Measurements from ENCODE around the gene HES5. TPM values are rescaled to one million over a fixed set of nuclear protein-coding genes. Genes with fewer than 3 reads are reported as not detected.

Gene HES5, protein sequence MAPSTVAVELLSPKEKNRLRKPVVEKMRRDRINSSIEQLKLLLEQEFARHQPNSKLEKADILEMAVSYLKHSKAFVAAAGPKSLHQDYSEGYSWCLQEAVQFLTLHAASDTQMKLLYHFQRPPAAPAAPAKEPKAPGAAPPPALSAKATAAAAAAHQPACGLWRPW
- total RNA-seq (ENCODE audit: low replicate concordance) = not detected in 2 replicates

DNA sequence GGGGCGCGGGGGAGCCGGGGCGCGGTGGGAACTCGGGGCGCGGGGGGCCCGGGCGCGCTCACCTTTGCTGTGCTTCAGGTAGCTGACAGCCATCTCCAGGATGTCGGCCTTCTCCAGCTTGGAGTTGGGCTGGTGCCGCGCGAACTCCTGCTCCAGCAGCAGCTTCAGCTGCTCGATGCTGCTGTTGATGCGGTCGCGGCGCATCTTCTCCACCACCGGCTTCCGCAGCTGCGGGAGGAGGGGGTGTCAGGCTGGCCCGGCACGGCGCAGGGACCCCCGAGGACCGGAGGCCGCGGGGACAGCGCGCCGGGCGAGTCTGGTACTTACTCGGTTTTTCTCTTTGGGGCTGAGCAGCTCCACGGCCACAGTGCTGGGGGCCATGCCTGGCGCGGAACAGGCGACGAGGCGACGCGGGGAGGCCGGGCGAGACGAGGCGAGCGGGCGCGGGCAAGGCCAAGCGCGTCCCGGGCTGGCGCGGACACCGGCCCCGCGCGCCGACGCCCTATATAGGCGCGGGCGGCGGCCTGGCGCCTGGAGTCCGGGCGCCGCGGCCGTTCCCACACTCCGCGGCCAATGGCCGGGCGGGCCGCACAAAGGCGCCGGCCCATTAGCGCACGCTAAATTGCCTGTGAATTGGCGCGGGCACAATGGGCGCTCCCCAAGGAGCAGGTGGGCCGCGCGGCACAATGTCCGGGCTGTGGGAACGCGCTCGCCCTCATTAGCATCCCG is at the start of gene HES5:
TSS of gene HES5 (minus strand) at position 480 of the 729 bp plus-strand sequence. CDS start at position 381, 99 bp downstream.

DNA sequence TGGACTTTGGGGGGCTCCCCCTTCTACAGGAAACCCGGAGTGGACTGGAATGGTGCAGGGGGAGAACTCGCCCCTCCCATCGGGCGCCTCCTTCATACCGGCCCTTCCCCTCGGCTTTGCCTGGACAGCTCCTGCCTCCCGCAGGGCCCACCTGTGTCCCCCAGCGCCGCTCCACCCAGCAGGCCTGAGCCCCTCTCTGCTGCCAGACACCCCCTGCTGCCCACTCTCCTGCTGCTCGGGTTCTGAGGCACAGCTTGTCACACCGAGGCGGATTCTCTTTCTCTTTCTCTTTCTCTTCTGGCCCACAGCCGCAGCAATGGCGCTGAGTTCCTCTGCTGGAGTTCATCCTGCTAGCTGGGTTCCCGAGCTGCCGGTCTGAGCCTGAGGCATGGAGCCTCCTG is 26.2 kb upstream of the HES5 start, which contains the start of gene TNFRSF14:
TSS of gene TNFRSF14 (plus strand) at position 95 of the 401 bp plus-strand sequence. CDS start at position 389, 294 bp downstream.

DNA sequence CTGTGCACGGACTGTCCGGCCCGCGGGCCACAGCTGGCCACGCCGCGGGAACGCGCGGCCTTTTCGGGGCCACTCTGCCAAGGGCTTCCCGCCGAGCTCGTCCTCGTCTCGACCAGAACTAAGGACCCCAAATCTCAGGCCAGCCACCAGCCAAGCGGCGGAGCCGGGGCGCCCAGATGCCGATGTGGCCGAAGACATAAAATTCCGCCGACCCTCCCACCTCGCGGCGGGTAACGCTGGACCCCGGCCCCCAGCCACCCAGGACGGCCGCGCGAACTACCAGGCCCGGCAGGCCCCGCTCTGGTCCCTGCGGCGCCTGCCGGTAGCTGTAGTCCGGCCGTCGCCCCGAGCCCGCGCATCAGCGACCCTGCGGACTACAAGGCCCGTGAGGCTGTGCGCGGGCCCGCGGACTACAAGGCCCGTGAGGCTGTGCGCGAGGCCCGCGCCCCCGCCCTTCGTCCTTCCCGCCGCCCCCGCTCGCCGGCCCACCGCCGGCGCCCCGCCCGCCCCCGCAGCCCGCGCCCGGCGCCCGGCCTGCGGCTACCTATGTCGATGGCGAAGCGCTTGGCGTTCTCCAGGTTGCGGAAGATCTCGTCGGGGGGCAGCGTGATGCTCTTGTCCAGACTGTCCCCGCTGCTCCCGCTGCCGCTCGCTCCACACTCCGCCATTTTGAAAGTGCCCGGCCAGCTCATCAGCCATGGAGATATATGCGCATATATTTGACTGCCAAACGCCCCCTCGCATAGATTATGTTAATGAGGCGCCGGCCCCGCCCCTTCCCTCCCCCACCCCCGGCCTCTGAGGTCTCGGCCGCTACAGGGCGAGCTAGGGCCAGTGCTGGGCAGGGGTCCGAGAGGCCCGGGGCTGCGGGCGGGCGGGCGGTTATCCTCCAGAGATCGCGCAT is 3.9 kb downstream of the HES5 start, which contains the start of gene PANK4:
TSS of gene PANK4 (minus strand) at position 677 of the 904 bp plus-strand sequence. CDS start at position 668, 9 bp downstream.

Other genes starting within 250 kb of the HES5 start
- gene MORN1, start 138.7 kb downstream of the HES5 start, total RNA-seq (ENCODE audit: low replicate concordance) = 7.5 and 15.1 TPM in 2 replicates
- 80.2 and 128 TPM in 2 replicates for gene RER1, start 138.4 kb downstream of the HES5 start, total RNA-seq (ENCODE audit: low replicate concordance)
- 24.5 and 32.2 TPM in 2 replicates for gene PEX10, start 117.7 kb downstream of the HES5 start, total RNA-seq (ENCODE audit: low replicate concordance)
- gene PLCH2, start 54.0 kb downstream of the HES5 start, total RNA-seq (ENCODE audit: low replicate concordance) = 0.08 TPM in 1 of 2 replicates, not detected in the other
- gene PANK4, start 3.7 kb downstream of the HES5 start, total RNA-seq (ENCODE audit: low replicate concordance) = 12.5 and 16.0 TPM in 2 replicates
- gene TNFRSF14, start 26.1 kb upstream of the HES5 start, total RNA-seq (ENCODE audit: low replicate concordance) = 8.2 and 41.7 TPM in 2 replicates
- 4.9 and 6.6 TPM in 2 replicates for gene PRXL2B, start 56.5 kb upstream of the HES5 start, total RNA-seq (ENCODE audit: low replicate concordance)
- gene MMEL1, start 102.8 kb upstream of the HES5 start, total RNA-seq (ENCODE audit: low replicate concordance) = 0.60 TPM in 1 of 2 replicates, not detected in the other

All from smooth muscle cell of the coronary artery (primary cell).